ENCODE results near the gene COMMD4. TPM values are rescaled to one million over a fixed set of nuclear protein-coding genes. Genes with fewer than 3 reads are reported as not detected.
"Not testable (repeated sequence)": the region's sequence is repeated elsewhere in the genome, so short reads cannot be mapped to it uniquely, and the experiment has no call there.

The COMMD4 gene
- total and polyA plus RNA-seq, 10 of the 15 experiments (the other 5 are each of a cell fraction or from before 2014, with no cell fraction given) = 14.5 to 118 (median 75.3) TPM

GRCh38 chr15:75349351-75349669, 13.4 kb downstream of the COMMD4 start:
- BruUV-seq (replicated peaks); intact Hi-C loops (cut with micrococcal nuclease; ENCODE audit: unreplicated experiment); H3K36me3 ChIP-seq (ENCODE audit: control insufficient read depth in 2 of 2, insufficient read depth in 2 of 2, low read length in 1 of 2); FAIRE-seq; H3K79me2 ChIP-seq (ENCODE audit: control insufficient read depth, insufficient read depth, low read length); H3K27ac ChIP-seq (ENCODE audit: control insufficient read depth, insufficient read depth); RAD21 ChIA-PET (ENCODE audit: unreplicated experiment); in situ Hi-C loops (cut with MboI); H3K9ac ChIP-seq (ENCODE audit: control insufficient read depth, insufficient read depth, low read length); H4K20me1 ChIP-seq (ENCODE audit: control insufficient read depth, insufficient read depth); CTCF ChIA-PET; ATAC-seq; DNase-seq (ENCODE audit: low read depth, low spot score); H2AFZ ChIP-seq (ENCODE audit: control insufficient read depth, low read depth, low read length); H3K4me2 ChIP-seq (ENCODE audit: control insufficient read depth, insufficient read depth): not testable (repeated sequence)
- Histone ChIP-seq H3K9me3 (replicated peaks; ENCODE audit: control insufficient read depth, insufficient read depth, low read length) (peaks cover 15% of the 10 kb centered on the region; the same call in 2 of the 3 replicates), H3K4me1 (ENCODE audit: control insufficient read depth, insufficient read depth, low read length) (peaks cover 23% of the 10 kb centered on the region), H3K27me3 (replicated peaks in 1 of 2; ENCODE audit: control insufficient read depth in 2 of 2, insufficient read depth in 2 of 2, low read length in 1 of 2) (peaks cover 4 to 11% of the 10 kb centered on the region in 2 experiments), H3K4me3 (peak overlapping the region; percentile 2; the same call in 1 of the 2 replicates)
- 0 out of 2 replicates have a peak, but pooled peaks have one; percentile 5 for TF ChIP-seq PML (IDR thresholded peaks at IDR 0.05; ENCODE audit: low read length)
- SMC1A ChIA-PET (ENCODE audit: uncharacterized antibody, unreplicated experiment) = interaction anchor here (0.7 kb wide), 1 partner anchor 14 kb away, joined by 3 read pairs; no protein-coding TSS in a partner anchor
- POLR2A ChIA-PET = interaction anchor here (0.9 kb wide), 1 partner anchor 19 kb away, joined by 3 read pairs; the partner anchor contains the start of gene MAN2C1
- 93% methylated on average over 8 of the region's 8 CpGs for WGBS (ENCODE audit: insufficient coverage, insufficient replicate concordance, low lambda C conversion rate, missing lambda C conversion rate)

- RAD21 ChIA-PET (ENCODE audit: unreplicated experiment) = no interaction called here
- Histone ChIP-seq H3K27ac (ENCODE audit: control insufficient read depth, insufficient read depth) (peak overlapping the region; percentile 20; the same call in 1 of the 2 replicates), H3K4me3 (no peak overlapping the region), H3K9ac (ENCODE audit: control insufficient read depth, insufficient read depth, low read length) (no peak overlapping the region), H3K4me1 (ENCODE audit: control insufficient read depth, insufficient read depth, low read length) (peaks cover 23% of the 10 kb centered on the region), H4K20me1 (ENCODE audit: control insufficient read depth, insufficient read depth) (no peaks in the 10 kb centered on the region), H3K36me3 (ENCODE audit: control insufficient read depth in 2 of 2, insufficient read depth in 2 of 2, low read length in 1 of 2) (no peaks in the 10 kb centered on the region), H2AFZ (ENCODE audit: control insufficient read depth, low read depth, low read length) (no peak overlapping the region), H3K9me3 (replicated peaks; ENCODE audit: control insufficient read depth, insufficient read depth, low read length) (peaks cover 15% of the 10 kb centered on the region; the same call in 2 of the 3 replicates), H3K27me3 (replicated peaks in 1 of 2; ENCODE audit: control insufficient read depth in 2 of 2, insufficient read depth in 2 of 2, low read length in 1 of 2) (peaks cover 4 to 11% of the 10 kb centered on the region in 2 experiments), H3K4me2 (ENCODE audit: control insufficient read depth, insufficient read depth) (peak overlapping the region; percentile 27), H3K79me2 (ENCODE audit: control insufficient read depth, insufficient read depth, low read length) (no peaks in the 10 kb centered on the region)
- intact Hi-C loops (cut with micrococcal nuclease; ENCODE audit: unreplicated experiment) (no loop called here), in situ Hi-C loops (cut with MboI) (no loop called here)
- FAIRE-seq (peak; percentile 77), DNase-seq (ENCODE audit: low read depth, low spot score) (peak; percentile 73), ATAC-seq (peak; percentile 81)
- CTCF ChIA-PET = no interaction called here
- SMC1A ChIA-PET (ENCODE audit: uncharacterized antibody, unreplicated experiment) = no interaction called here
- 21% methylated on average over 9 of the region's 9 CpGs for WGBS (ENCODE audit: insufficient coverage, insufficient replicate concordance, low lambda C conversion rate, missing lambda C conversion rate)
- POLR2A ChIA-PET = interaction anchor here (0.9 kb wide), 1 partner anchor 18 kb away, joined by 3 read pairs; the partner anchor contains the start of gene MAN2C1
- no TSS peak for BruUV-seq (replicated peaks)
- TF ChIP-seq ZBTB40 (IDR thresholded peaks at IDR 0.05; ENCODE audit: borderline replicate concordance) = no peak
- no peak for TF ChIP-seq MEF2B (IDR thresholded peaks at IDR 0.05; ENCODE audit: partially characterized antibody, poor library complexity, severe bottlenecking)
- TF ChIP-seq PRDM15 (CRISPR knock-in tag; IDR thresholded peaks at IDR 0.05) = no peak
- TF ChIP-seq NR2C2 (IDR thresholded peaks at IDR 0.05; ENCODE audit: borderline replicate concordance, control insufficient read depth, insufficient read length, low read depth) = no peak
- no peak for TF ChIP-seq POLR2AphosphoS2 (IDR thresholded peaks at IDR 0.05; ENCODE audit: low read depth, low read length)
- no peak for TF ChIP-seq NBN (IDR thresholded peaks at IDR 0.05)
Measured at GRCh38 chr15:75349851-75350588, 14.2 kb downstream of the COMMD4 start.

Measured in GM12878 (cell line).